ENCODE results near the gene TESPA1. TPM values are rescaled to one million over a fixed set of nuclear protein-coding genes. Genes with fewer than 3 reads are reported as not detected.

TESPA1 gene
- polyA plus RNA-seq, 1 of the 3 experiments (the other 2 are of a cell fraction) = not detected

- no peak for TF ChIP-seq REST (IDR thresholded peaks at IDR 0.05; ENCODE audit: low read depth, low read length)
- no peak for TF ChIP-seq MXI1 (IDR thresholded peaks at IDR 0.05; ENCODE audit: low read depth, low read length)
- TF ChIP-seq PBX3 (IDR thresholded peaks at IDR 0.05) = no peak
- TF ChIP-seq MAX (IDR thresholded peaks at IDR 0.05; ENCODE audit: low read depth) = no peak
Observed at GRCh38 chr12:54977155-54977554, 7.4 kb downstream of the TESPA1 start (continued).

- no peak overlapping the region for H3K9ac ChIP-seq
- no peak overlapping the region for H3K27ac ChIP-seq (ENCODE audit: low read depth in 2 of 2, low read length in 1 of 2)
- no peak for TF ChIP-seq USF1 (IDR thresholded peaks at IDR 0.05; ENCODE audit: borderline replicate concordance, low read depth)
- H3K4me3 ChIP-seq (ENCODE audit: low read depth in 2 of 2, low read length in 1 of 2) = no peak overlapping the region
- CTCF ChIA-PET = interaction anchor here (0.9 to 3.3 kb wide), 3 partner anchors 17 to 93 kb away, joined by 3 to 11 read pairs (median 4); no protein-coding TSS in a partner anchor
- no peak for DNase-seq
- no peak overlapping the region for H2AFZ ChIP-seq (ENCODE audit: low read depth)
- H3K27me3 ChIP-seq (ENCODE audit: insufficient read depth) = peaks cover 9% of the 10 kb centered on the region; the same call in 1 of the 2 replicates
- H3K4me1 ChIP-seq (ENCODE audit: control insufficient read depth in 1 of 2, insufficient read depth in 2 of 2, low read depth in 1 of 2, low read length in 1 of 2) = no peaks in the 10 kb centered on the region
- no peaks in the 10 kb centered on the region for H3K9me3 ChIP-seq
- no peaks in the 10 kb centered on the region for H3K79me2 ChIP-seq (ENCODE audit: insufficient read depth)
- WGBS (ENCODE audit: low lambda C conversion rate) = 2% methylated on average over 6 of the region's 6 CpGs
- H3F3A ChIP-seq (replicated peaks; ENCODE audit: insufficient read depth) = no peaks in the 10 kb centered on the region
- no peak overlapping the region for H3K4me2 ChIP-seq
- POLR2A ChIA-PET = no interaction called here
- no peaks in the 10 kb centered on the region for H3K9me2 ChIP-seq
- H4K20me1 ChIP-seq (ENCODE audit: insufficient read depth) = no peaks in the 10 kb centered on the region
- no peaks in the 10 kb centered on the region for H3K36me3 ChIP-seq (replicated peaks in 1 of 2; ENCODE audit: control insufficient read depth in 1 of 2, insufficient read depth in 2 of 2, low read length in 1 of 2)
Observed at GRCh38 chr12:54975875-54976274, 8.7 kb downstream of the TESPA1 start.

- H2AFZ ChIP-seq (ENCODE audit: low read depth) = no peak overlapping the region
- CTCF ChIA-PET = interaction anchor here (0.9 to 3.3 kb wide), 3 partner anchors 18 to 93 kb away, joined by 3 to 11 read pairs (median 4); no protein-coding TSS in a partner anchor
- no peaks in the 10 kb centered on the region for H3F3A ChIP-seq (replicated peaks; ENCODE audit: insufficient read depth)
- H3K4me2 ChIP-seq = no peak overlapping the region
- peaks cover 15% of the 10 kb centered on the region; the same call in 1 of the 2 replicates for H3K27me3 ChIP-seq (ENCODE audit: insufficient read depth)
- no peaks in the 10 kb centered on the region for H3K4me1 ChIP-seq (ENCODE audit: control insufficient read depth in 1 of 2, insufficient read depth in 2 of 2, low read depth in 1 of 2, low read length in 1 of 2)
- H3K9me3 ChIP-seq = no peaks in the 10 kb centered on the region
- no peaks in the 10 kb centered on the region for H3K36me3 ChIP-seq (replicated peaks in 1 of 2; ENCODE audit: control insufficient read depth in 1 of 2, insufficient read depth in 2 of 2, low read length in 1 of 2)
- H3K9ac ChIP-seq = no peak overlapping the region
- H3K79me2 ChIP-seq (ENCODE audit: insufficient read depth) = no peaks in the 10 kb centered on the region
- no peak overlapping the region for H3K4me3 ChIP-seq (ENCODE audit: low read depth in 2 of 2, low read length in 1 of 2)
- POLR2A ChIA-PET = no interaction called here
- H3K9me2 ChIP-seq = no peaks in the 10 kb centered on the region
- no peak overlapping the region for H3K27ac ChIP-seq (ENCODE audit: low read depth in 2 of 2, low read length in 1 of 2)
- DNase-seq = no peak
- no peaks in the 10 kb centered on the region for H4K20me1 ChIP-seq (ENCODE audit: insufficient read depth)
- WGBS (ENCODE audit: low lambda C conversion rate) = 0% methylated on average over 2 of the region's 2 CpGs
- TF ChIP-seq REST (IDR thresholded peaks at IDR 0.05; ENCODE audit: low read depth, low read length) (no peak), USF1 (IDR thresholded peaks at IDR 0.05; ENCODE audit: borderline replicate concordance, low read depth) (no peak), RXRA (IDR thresholded peaks at IDR 0.05; ENCODE audit: borderline replicate concordance, low read depth) (no peak), FOSL2 (IDR thresholded peaks at IDR 0.05; ENCODE audit: borderline replicate concordance, low read depth) (no peak), MAX (IDR thresholded peaks at IDR 0.05; ENCODE audit: low read depth) (no peak), ELF1 (IDR thresholded peaks at IDR 0.05) (no peak), SMC3 (IDR thresholded peaks at IDR 0.05; ENCODE audit: low read depth, low read length) (no peak), CHD2 (IDR thresholded peaks at IDR 0.05; ENCODE audit: low read length, partially characterized antibody) (no peak), SIN3A (IDR thresholded peaks at IDR 0.05; ENCODE audit: borderline replicate concordance, low read depth, low read length) (no peak), RFX5 (IDR thresholded peaks at IDR 0.05; ENCODE audit: low read length) (no peak)
Observed at GRCh38 chr12:54975272-54975671, 9.3 kb downstream of the TESPA1 start.
